Measurements from ENCODE around the gene BLOC1S5.
"Not testable (repeated sequence)": the region's sequence is repeated elsewhere in the genome, so short reads cannot be mapped to it uniquely, and the experiment has no call there.

The BLOC1S5 gene

DNA sequence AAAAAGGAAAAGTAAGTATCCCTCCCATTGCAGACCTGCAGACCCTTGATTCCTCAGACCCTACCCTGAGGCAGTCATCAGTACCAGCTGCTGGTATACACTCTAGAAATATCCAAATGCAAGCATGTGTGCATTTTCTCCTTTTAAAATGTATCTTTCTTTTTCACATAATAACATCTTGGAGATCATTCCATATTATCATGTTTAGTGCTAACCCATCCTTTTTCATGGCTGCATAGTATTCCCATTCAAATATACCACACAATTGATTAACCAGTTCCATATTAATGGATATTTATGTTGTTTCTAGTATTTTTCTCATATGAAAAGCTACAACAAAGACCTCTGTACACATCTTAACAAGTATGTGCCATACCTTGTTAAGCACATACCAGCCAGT is 70.8 kb downstream of the BLOC1S5 start:
- no peak for DNase-seq (ENCODE audit: low read depth)

DNA sequence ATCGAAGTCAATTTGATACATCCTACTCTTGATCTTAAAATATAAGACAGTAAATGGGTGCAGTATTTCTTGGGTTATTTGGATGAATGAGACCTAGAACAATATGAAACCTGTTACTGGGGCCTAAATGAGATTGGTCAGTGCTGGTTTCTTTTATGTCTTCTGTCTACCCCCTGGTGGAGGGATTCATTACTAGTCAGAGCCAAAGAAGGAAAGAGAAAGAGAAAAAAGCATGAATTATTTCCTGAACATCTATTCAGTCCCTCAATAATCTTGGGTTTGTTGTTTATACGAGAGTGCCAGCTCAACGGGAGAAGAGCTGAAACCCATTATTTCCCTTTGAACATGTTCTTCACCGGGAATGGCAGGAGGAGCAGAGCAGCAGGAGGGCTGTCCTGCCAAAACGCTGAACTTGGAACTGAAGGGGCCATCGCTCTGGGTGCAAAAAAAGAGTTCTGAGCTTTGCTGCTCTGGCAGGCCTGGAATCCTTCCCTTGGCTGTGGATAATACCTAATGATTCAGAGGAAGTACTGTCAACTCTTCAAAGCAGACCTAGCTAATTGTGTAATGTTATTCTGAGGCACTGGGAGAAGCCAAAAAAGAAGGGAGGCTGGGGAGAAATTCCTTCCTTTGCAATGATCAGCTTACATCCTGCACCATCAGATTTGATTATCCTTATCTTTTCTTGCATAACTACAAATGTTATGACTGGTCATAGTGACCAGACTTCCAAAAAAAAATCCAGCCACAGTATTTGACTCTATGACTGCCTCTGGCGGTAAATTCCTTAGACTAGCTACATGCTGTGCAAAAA is 72.0 kb downstream of the BLOC1S5 start:
- DNase-seq (ENCODE audit: low read depth) = no peak

DNA sequence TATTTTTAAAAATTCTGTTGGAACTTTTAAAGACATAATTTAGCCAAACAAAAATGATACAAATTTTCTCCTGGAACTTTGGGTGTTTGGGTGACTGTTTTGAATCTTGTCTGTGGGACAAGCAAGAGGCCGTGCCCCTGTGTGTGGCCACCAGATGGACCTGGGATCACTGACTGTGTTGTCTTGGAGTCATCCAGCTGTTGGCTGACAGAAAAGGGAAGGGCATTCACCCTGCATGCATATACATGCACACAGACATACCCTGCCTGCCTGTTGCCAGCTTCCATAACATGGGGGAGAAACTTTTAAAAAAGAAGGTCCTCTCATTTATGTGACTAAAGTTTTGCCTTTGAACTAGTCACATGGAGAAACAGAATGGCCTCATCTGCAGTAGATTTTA is 72.7 kb downstream of the BLOC1S5 start:
- DNase-seq (ENCODE audit: low read depth) = no peak

DNA sequence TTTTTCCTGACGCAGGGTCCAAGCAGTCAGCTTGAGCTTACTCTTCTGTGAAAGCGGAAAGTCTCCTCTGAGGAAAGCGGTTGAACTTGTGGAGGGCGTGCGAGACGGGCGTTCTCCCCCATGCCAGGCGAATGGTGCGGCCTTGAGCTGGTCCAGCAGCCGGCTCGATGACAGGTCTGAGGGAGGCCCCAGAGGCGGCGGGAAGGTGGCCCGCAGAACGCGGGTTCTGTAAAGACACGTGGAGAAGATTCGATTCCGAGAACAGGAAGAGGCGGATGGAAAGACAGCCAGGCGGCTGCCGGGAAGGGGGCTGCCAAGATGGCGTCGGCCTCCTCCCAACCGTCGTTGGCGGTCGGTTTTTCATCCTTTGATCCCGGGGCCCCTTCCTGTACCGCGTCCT is 78.0 kb downstream of the BLOC1S5 start:
- DNase-seq (ENCODE audit: low read depth) = no peak

DNA sequence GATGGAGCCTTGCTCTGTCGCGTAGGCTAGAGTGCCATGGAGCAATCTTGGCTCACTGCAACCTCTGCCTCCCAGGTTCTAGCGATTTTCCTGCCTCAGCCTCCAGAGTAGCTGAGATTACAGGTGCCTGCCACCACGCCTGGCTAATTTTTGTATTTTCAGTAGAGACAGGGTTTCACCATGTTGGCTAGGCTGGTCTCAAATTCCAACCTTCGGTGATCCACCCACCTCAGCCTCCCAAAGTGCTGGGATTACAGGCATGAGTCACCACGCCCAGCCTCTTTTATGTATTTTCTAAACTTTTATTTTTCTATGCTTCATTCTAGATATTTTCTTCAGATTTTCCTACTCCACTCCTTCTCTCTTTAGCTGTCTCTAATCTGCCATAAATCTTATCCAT is 80.2 kb downstream of the BLOC1S5 start:
- DNase-seq (ENCODE audit: low read depth) = not testable (repeated sequence)

DNA sequence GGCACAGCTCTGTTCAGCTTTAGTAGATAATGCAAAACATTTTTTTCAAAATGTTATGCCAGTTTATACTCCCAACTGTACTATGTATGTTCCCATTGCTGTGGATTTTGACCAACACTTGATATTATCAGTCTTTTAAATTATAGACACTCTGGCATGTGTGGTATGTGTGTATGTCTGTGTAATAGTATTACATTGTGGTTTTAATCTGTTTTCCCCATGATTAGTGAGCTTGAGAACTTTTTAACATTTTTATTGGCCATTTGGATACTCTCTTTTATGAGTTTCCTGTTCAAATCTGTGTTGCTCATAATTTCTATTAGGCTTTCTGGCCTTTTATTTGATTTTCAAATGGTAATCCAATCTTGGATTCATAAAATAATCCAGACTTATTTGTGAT is 84.4 kb downstream of the BLOC1S5 start:
- no peak for DNase-seq (ENCODE audit: low read depth)

DNA sequence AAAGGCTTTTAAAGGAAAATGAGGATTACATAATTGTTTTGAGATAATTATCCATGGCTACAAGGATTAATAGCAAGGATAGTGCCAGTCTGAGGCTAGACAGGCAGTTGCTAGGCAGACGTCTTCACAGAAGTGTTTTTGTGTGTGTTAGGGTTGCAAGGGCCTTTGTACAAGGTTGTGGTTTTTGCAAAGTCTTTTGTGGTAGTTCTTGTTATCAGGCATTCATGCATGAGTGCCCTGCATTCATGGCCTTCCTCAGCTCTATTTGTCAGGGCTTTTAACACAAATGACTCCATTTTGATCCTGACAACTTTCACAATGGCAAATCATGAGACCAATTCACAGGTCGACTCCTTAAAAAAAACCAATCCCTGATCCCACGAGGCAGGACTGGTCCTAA is 85.5 kb downstream of the BLOC1S5 start:
- no peak for DNase-seq (ENCODE audit: low read depth)

DNA sequence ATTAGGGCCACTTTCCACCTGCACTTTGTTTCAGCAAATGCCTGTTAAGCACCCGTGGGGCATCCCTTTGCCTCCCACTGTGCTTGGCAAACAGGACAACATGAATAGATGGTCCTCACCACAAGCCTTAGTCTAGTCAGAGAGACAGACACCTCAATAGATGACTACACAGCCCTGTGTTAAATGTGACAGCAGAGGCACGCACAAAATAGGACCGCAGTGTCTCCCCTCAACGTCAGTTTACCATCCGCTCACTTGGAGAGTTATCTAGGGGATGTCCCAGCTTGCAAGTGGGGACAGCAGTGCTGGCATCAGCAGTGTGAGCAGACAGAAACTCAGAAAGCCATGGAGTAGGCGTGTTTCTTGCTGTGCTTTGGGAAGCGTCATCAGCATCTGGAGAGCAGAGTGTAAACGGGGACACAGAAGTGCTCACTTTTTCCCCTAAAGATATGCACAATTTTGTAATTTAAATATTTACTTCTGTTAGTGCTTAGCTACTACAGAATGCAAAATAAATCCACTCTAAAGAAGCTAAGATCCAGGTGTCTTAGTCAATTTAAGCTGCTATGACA is 87.6 kb downstream of the BLOC1S5 start:
- no peak for DNase-seq (ENCODE audit: low read depth)

DNA sequence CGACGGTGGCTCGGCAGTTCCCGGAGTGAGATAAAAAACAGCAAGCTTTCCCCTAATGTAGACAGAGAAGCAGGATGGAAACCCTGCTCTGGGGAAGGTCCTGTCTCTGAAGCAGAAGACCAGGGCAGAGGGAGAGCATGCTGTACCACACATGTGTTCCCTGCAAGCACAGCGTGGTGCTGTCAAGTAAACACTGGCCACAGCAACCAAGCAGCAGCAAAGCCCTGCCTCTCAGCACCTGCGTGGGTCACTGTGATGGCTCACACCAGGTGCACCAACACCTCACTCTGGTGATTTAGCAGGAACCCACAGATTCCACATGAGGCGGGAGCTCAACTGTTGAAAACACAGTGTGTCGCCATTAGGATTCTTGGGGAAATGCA is 88.4 kb downstream of the BLOC1S5 start:
- no peak for DNase-seq (ENCODE audit: low read depth)

DNA sequence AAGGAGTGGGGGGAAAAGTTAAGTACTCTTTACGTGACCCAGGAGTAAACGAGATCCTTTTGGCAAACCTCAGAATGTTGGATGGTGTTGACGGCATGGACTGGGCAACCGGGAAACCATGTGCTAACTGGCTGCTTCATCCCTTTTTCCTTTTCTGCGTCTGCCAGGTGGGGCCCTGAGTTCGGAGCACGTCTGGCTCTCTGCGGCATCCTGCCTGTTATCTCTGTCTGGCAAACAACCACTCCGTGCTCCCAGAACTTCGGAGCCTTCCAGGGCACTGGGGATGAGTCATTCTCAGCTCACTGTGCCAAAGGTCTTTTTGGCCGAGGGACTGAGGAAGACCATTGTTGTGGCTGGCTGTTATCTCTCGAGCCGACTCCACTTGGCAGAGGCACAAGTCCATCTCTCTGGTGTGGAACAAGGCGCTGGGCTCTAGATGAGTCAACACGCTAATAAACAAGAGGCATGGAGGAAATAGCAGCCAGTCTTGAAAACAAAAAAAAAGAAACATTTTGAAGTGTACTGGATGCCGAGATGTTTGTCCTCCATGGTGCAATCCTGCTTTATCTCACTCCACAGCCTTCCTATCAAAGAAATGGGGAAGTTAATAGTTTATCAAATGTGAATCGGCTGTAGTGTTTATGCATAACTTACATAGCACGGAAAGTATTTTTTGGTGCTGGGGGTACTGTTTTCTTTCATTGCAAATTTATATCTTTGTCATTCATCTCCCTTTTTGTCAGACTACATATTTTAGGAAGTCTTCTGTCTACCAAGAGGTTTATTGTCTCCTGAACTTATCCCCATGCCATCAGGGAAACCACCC is 89.0 kb downstream of the BLOC1S5 start:
- no peak for DNase-seq (ENCODE audit: low read depth)

DNA sequence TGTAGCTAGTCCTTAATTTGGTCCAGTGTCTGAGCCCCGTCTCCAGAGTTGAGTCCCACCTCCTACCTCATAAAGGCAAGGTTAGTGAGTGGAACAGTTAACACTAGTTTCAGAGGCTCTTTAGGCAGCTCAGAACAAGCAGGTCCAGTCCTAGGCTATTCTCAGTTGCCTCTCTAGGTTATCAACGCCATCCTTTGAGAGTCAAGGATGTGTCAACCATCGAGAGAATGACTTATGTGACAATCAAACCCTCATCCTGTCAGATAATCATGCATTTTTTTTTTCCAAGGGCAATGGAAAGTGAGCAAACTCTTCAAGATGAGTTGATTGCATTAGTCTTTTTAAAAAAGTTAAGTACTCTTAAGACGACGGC is 89.6 kb downstream of the BLOC1S5 start:
- DNase-seq (ENCODE audit: low read depth) = no peak

DNA sequence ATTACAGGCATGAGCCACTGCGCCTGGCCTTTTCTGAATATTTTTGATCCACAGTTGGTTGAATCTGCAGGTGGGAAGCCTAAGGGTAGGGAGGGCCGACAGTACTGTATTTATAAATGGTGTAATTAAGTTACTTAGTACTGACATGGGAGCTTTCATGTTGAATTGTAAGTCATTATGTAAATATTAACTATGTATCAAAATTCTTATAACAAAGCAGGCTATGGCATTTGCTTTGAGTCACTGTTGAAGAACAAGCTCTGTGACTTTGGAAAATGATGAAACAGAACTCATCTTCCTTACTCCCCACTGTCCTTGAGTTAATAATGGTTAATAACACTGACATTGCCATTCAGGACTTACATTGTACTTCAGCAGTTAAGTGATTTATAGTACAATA is 90.6 kb downstream of the BLOC1S5 start:
- no peak for DNase-seq (ENCODE audit: low read depth)

DNA sequence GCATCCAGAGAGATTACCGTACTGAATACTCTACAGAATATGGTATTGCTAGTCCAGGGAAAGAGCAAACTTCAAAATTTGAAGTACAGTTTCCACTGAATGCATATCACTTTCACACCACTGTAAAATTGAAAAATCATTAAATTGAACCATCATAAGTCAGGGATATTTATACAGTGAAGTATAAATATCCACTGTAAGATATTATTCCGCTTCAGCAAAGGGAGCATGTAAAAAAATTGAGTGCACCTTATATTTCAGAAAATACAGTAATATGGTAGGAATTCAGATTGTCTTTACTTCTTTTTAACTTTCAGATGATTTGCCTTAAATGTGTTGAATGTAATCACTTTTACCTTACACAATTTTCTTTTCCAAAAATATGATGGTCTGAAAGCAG is 92.7 kb downstream of the BLOC1S5 start:
- no peak for DNase-seq (ENCODE audit: low read depth)

DNA sequence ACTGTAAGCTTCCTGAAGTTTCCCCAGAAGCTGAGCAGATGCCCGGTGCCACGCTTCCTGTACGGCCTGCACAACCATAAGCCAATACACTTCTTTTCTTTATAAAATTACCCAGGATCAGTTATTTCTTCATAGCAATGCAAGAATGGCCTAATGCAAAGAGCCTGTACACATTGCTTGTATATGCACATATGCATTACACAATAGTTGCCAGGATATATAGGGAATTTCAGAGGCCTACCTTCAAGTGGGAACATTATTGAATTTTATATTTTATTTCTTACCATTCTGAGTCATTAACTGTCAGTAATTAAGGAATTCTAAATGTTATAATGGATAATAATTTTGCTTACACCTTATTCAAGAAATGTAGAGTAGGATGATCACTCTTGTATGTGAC is 93.6 kb downstream of the BLOC1S5 start:
- no peak for DNase-seq (ENCODE audit: low read depth)

All from stimulated activated CD8-positive, alpha-beta memory T cell treated with anti-CD3 and anti-CD28 coated beads, Interleukin-15, amount 100 ng/mL, for 24 hours (primary cell).